ENCODE data around the gene NTM.

The NTM gene

GRCh38 chr11:131373095-131373725 is 2.8 kb downstream of the NTM start:
- FAIRE-seq: no peak
- DNase-seq (ENCODE audit: insufficient read length, low spot score): no peak
- no peak for TF ChIP-seq CTCF (IDR thresholded peaks at IDR 0.05; ENCODE audit: insufficient read depth, missing control alignments)

GRCh38 chr11:131373756-131374155 is 3.3 kb downstream of the NTM start:
- no peak for TF ChIP-seq CTCF (IDR thresholded peaks at IDR 0.05; ENCODE audit: insufficient read depth, missing control alignments)
- no peak for FAIRE-seq

GRCh38 chr11:131375421-131375820 is 5.0 kb downstream of the NTM start:
- no peak for TF ChIP-seq CTCF (IDR thresholded peaks at IDR 0.05; ENCODE audit: insufficient read depth, missing control alignments)
- FAIRE-seq: no peak
- no peak for DNase-seq (ENCODE audit: insufficient read length, low spot score)

More at GRCh38 chr11:131373756-131374155, 3.3 kb downstream of the NTM start:
- DNase-seq (ENCODE audit: insufficient read length, low spot score): no peak

GRCh38 chr11:131375915-131376314 is 5.5 kb downstream of the NTM start:
- no peak for TF ChIP-seq CTCF (IDR thresholded peaks at IDR 0.05; ENCODE audit: insufficient read depth, missing control alignments)
- no peak for FAIRE-seq
- no peak for DNase-seq (ENCODE audit: insufficient read length, low spot score)

GRCh38 chr11:131378931-131379330 is 8.5 kb downstream of the NTM start:
- TF ChIP-seq CTCF (IDR thresholded peaks at IDR 0.05; ENCODE audit: insufficient read depth, missing control alignments): no peak
- DNase-seq (ENCODE audit: insufficient read length, low spot score) (no peak), FAIRE-seq (no peak)

- TF ChIP-seq CTCF (IDR thresholded peaks at IDR 0.05; ENCODE audit: insufficient read depth, missing control alignments): no peak
- no peak for DNase-seq (ENCODE audit: insufficient read length, low spot score)
- no peak for FAIRE-seq
These were observed 15.5 kb downstream of the NTM start for GRCh38 chr11:131385763-131386390.

- DNase-seq (ENCODE audit: insufficient read length, low spot score) (no peak), FAIRE-seq (no peak)
- TF ChIP-seq CTCF (IDR thresholded peaks at IDR 0.05; ENCODE audit: insufficient read depth, missing control alignments): no peak
These were observed 16.0 kb downstream of the NTM start for GRCh38 chr11:131386408-131386807.
